DMS79 treated with DMSO at 0.1 percent for 48 hours (cell line): ENCODE data around the gene PHF14.
"Not testable (repeated sequence)": the region's sequence is repeated elsewhere in the genome, so short reads cannot be mapped to it uniquely, and the experiment has no call there.

ENCODE experiments used
- DNase-seq: peaks from one replicate; lab custom pipeline; 2025; lab: John Stamatoyannopoulos, UW

Gene PHF14

GRCh38 chr7:10990748-10991147 is 17.1 kb downstream of the PHF14 start:
- DNase-seq = not testable (repeated sequence)

DNA sequence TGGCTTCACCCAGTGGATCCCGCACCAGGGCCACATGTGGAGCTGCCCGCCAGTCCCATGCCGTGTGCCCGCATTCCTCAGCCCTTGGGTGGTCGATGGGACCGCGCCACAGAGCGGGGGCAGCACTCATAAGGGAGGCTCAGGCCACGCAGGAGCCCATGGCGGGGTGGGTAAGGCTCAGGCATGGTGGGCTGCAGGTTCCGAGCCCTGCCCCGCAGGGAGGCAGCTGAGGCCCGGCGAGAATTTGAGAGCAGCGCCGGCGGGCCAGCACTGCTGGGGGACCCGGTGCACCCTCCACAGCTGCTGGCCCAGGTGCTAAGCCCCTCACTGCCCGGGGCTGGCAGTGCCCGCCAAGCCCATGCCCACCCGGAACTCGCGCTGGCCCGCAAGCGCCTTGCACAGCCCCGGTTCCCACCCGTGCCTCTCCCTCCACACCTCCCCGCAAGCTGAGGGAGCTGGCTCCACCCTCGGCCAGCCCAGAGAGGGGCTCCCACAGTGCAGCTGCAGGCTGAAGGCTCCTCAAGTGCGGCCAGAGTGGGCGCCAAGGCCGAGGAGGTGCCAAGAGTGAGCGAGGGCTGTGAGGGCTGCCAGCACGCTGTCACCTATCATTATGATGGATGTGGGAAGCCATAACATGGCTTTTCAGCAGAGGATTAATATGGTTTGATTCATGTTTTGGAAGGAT is 22.0 kb downstream of the PHF14 start:
- DNase-seq = not testable (repeated sequence)

DNA sequence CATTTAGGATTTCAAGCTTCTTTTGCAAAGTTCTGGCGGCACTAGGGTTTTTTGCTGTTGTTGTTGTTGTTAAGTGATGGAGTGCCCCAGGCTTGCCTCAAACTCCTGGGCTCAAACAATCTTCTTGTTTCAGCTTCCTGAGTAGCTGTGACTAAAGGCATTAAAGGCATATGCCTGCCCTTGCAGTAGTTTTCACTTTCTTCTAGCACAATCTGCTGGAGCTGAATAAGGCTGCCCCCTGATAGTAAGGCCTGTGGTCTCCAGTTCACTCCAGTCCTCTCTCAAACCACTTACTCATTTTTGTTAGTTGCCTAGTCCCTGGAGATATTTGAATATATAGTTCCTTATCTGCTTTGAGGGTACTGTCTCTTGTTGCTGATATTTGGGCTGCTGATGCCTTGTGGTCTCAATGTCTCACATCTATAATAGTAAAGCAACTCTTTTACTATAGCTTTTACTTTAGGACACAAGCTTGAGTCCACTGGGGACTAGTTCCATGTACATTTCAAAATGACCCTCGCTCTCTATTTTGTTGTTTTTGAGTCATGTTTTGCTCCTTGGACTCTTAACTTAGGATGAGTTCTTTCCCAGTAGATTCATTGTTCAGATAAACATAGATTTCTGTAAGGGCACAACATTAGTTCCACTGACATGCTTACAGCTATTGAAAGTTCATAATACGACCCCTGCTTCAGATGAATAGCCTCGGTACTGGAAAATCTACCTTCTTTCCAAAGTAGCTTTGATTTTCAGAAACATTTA is 25.5 kb downstream of the PHF14 start:
- no peak for DNase-seq

- no peak for DNase-seq
These were observed 31.5 kb downstream of the PHF14 start for GRCh38 chr7:11005202-11005601.

DNA sequence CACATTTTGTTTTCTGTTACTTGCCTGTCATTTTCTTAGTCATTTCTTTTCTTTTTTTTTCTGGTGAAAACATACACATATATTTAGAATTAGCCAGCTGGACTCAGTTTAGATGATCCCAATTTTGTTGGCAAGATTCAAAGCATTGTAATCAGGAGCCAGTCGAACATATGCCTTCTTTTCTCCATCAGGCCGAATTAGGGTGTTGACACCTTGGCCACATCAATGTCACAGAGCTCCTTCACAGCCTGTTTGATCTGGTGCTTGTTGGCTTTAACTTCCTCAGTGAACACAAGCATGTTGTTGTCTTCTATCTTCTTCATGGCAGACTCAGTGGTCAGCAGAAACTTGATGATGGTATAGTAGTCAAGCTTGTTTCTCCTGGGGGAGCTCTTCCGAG is 32.6 kb downstream of the PHF14 start:
- DNase-seq = no peak

DNA sequence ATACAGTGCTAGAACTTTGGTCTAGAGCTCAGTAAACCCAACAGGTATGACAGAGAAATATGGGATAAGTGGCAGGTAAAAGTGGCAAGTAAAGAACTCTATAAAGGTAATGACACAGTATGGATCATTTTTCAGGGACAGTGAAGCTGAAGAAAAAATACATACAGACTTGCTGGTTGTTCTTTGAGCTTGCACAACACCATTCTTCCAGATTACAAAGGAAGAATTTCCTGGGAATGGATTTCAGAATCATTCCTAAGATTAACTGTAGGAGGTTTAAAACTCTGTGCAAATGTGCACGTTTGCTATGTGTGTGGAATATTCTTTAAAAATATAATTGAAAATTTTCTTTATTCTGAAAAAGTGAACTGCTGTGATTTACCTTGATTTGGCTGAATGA is 36.0 kb downstream of the PHF14 start:
- DNase-seq = no peak

DNA sequence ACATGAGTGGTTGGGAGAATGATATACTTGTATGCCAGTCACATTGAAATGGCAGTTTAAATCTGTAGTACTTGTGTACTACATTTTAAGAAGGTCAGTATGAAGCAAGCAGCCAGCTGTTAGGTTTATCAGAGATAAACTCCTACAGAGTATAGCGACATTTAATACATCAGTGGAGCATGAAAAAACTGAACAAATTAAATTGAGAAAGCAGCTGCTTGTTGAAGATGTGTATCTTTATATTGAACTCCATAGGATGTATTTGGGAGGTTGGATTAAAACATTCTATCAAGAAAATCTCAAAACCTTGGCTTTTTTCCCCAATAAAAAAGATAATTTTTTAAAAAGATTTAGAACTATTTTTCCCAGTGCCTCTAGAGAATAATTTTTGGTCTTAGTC is 47.8 kb downstream of the PHF14 start:
- no peak for DNase-seq

DNA sequence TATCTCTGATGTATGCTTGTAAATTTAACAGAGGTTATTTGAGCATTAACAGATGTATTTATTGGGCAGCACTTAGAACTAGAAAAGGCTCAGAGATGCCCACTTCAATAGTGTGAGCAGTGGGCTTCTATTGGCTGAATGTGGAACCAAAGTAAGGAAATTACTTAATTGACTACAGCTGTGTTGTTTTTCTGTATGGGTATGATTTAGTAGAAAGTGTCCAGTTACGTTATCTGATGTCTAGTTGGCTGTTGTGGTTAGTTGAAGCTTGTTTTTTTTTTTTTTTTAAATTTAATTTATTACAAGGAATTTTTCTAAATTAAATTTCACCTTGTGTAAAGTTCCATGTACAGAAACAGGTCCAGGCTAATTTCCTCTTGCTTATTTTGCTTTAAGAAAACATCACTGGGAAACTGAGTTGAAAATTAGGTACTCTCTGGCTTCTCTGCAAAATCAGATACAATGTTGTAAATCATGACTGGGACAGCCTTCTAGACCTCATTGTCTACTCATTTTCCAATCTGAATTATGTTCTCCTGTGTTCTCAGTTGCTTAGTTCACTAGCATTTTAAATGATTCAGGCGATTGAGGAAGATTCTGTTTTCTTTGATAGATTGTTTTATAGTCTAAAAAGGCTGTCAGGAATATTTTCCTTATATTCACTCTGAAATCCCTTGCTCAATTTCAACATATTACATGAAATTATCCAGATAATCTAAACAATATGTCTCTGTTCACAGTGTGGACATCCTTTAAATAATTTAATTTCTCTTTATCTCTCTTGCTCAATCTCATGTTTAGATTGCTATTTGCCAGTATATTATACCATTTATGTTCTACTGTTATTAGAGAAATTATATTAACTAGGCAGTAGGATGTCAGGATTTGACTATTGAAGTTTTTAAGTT is 53.0 kb downstream of the PHF14 start:
- DNase-seq = no peak

GRCh38 chr7:11035661-11036060 is 62.0 kb downstream of the PHF14 start:
- no peak for DNase-seq

GRCh38 chr7:11039974-11040373 is 66.3 kb downstream of the PHF14 start:
- DNase-seq = no peak

DNA sequence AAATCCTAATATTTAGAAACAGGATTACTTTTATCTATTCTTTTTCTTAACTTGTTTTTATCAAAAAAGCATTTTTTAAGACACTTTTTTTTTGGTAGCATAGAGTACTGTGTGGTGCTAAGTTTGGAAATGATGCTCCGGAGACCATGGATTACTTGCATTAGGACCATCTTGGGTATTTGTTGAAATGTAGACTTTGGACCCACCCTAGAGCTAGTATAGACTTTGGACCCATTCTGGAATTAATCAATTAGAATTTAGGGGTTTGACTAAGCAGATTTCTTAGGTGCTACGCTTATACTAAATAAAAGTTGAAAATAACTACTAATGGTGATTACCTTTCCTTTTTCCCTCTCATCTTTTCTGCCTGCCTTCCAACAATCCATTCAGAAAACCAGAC is 80.4 kb downstream of the PHF14 start:
- DNase-seq = no peak

DNA sequence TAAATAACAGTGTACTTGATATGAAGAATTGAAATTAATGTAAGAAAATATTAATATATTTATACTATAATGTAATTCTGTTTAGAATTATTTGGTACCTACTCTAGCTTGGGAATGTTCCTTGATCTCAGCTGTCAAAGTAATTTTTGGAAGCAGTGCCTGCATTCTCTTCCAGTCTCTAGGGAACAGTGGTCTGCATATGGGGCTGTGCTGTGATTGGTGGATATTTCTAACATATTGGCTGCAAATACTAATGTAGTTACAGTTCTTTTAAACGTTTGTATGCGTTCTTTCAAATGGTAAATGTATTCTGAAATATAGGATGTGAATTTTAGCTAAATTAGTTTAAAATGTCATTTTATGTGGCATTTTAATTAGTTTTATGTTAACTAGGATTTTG is 87.2 kb downstream of the PHF14 start:
- no peak for DNase-seq

- DNase-seq = no peak
These were observed 88.4 kb downstream of the PHF14 start for GRCh38 chr7:11062110-11062509.

DNA sequence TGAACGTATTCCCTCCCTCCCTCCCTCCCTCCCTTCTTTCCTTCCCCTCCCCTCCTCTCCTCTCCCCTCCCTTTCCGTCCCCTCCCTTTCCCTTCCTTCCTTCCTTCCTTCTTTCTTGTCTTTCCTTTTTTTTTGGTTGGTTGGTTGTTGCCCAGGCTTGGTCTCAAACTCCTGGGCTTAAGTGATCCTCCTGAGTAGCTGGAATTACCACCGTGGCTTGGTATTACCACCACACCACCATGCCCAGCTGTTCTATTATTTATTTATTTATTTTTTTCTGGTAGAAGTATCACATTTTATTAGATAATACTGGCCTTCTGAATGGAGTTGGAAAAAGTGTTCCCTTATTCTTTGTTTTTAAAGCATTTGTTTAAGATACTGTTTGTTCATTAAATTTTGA is 95.9 kb downstream of the PHF14 start:
- DNase-seq = no peak

DNA sequence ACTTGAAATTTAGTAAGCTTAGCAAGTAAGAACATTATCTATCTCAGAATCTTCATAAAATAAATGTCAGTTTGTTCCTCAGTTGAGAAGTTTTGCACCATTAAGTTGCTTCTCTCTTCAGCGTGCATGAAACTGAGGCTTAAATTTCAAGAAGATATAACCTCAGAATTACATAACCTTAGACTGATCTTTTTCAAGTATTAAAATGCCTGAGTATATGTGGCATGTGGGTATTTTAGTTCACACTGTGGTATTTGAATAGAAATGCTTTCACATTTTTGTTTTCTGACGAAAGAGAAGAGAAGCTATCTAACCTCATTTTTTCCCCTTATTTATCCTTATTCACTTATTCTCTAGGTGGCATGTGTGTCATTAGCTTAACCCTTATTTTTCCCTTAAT is 104.1 kb downstream of the PHF14 start:
- no peak for DNase-seq

DNA sequence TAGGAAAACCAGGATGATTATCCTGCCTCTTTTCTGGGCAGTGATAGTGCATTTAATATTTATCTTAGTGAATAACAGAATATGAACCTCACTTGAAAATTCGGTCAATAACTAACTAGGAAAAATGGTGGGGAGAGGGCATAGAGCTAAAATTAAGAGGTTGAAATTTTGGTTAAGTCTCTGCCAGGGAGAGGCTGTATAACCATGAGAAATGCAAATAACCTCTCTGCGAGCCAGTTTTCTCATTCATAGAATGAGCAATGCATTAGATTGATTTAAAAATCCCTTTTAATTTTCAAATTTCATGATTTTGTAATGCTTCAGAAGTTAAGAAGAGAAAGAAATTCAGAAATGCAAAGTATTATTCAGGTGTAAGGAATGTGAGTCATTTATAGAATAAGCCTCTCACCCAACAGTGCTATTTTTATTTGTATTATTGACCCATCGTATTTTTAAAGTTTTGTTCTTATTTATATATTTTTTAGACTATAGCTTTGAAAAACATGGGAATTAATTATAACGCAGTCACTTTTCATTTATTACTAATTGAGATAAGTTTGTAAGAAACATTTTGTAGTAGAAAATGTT is 104.7 kb downstream of the PHF14 start:
- DNase-seq = no peak

- DNase-seq = no peak
These were observed 106.2 kb downstream of the PHF14 start for GRCh38 chr7:11079907-11080306.

- no peak for DNase-seq
These were observed 108.4 kb downstream of the PHF14 start for GRCh38 chr7:11082121-11082520.

DNA sequence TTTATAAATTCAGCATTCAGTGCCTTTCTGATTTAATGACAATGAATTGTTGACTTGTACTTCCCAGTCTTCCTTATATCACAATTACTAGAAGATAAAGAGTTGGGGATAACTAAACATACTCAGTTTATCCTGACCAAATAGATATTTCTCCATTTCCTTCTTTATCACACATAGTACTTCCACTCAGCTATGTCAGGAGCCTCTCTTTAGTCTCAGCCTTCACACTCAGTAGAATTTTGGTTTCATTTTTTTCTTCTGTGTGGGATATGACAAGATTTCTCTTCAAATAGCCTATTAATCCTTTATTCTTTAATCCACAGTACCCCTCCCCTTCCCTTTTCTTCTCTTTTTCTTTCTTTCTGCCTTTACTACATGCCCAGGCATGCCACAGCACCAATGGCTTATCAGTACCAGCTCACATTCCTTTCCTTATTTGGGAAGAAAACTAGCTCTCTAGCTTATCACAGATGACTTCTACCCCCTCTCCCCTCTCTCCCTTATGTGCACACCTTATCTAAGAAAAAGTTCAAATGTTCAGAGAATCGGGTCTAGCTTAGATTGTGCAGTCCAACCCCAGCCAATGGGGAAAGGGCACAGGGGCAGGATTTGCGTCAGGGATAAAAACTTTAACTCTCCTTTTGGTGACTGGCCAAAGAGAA is 109.0 kb downstream of the PHF14 start:
- DNase-seq = no peak

DNA sequence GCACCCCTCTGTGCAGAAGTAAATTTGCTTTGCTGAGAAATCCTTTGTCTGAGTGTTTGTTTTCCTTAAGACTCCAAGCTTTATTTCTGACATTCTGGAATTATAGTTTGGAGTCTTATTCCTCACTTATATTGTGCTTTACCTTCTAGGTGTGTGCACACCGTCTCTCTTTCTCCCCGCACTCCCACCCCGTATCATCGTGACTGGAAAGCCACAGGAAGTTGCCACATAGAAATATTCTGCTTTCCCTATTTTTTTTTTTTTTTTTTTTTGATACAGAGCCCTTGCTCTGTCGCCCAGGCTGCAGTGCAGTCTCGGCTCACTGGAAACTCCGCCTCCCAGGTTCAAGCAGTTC is 109.5 kb downstream of the PHF14 start:
- no peak for DNase-seq

- no peak for DNase-seq
These were observed 130.9 kb downstream of the PHF14 start for GRCh38 chr7:11104578-11104977.

- no peak for DNase-seq
These were observed 136.0 kb downstream of the PHF14 start for GRCh38 chr7:11109659-11110058.
